ENCODE results near the gene RASA3.
"Not testable (repeated sequence)": the region's sequence is repeated elsewhere in the genome, so short reads cannot be mapped to it uniquely, and the experiment has no call there.

The RASA3 gene

DNA sequence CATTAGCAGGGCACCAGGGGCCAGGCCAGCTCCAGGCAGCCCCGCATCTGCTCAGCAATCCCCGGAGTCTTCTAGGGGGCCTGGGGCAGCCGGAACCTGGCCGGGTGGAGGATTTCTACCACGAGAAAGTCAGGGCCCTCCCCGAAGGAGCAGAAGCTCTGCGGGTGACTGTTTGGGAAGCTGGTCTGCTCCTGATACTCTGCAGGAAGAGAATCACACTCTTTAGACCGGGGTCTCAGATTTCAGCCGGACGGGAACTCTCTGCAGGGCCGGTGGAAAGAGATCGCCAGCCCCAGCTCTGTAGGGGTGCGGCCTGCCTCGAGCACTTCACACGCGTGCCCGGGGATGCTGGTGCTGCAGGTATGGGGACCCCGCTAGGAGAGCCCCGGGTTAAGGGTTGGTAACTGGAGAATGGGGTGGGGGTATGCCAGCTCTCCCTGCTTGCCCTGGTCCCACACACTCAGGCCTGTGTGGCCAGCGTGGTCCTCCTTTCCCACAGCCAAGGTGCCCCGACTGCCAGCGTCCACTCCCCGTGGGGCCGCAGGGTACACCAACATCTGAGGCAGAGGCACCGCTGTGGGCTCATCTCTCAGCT lies 20.1 kb downstream of the RASA3 start:
- no peak for TF ChIP-seq ZNF274 (IDR thresholded peaks at IDR 0.05; ENCODE audit: low read depth, low read length)
- no peak overlapping the region for H3K4me3 ChIP-seq (ENCODE audit: low read length)

DNA sequence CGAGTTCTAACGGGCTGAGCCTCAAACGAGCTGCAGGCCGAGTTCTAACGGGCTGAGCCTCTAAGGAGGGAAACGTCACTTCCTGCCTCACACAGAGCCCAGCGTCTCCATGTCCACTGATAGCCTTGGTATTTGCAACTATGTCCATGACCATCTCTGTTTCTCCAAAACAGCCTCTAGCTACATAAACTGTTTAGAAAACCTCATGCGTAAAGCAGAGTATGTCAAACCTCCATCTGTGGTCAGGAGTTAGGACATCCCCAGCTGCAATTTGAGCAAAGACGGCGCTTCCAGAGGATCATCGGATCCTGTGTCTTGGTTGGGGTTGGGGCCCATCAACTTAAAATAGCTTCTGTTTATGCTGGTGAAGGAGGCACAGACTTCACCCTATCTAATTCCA lies 20.8 kb downstream of the RASA3 start:
- TF ChIP-seq ZNF274 (IDR thresholded peaks at IDR 0.05; ENCODE audit: low read depth, low read length) = no peak
- H3K4me3 ChIP-seq (ENCODE audit: low read length) = no peak overlapping the region

DNA sequence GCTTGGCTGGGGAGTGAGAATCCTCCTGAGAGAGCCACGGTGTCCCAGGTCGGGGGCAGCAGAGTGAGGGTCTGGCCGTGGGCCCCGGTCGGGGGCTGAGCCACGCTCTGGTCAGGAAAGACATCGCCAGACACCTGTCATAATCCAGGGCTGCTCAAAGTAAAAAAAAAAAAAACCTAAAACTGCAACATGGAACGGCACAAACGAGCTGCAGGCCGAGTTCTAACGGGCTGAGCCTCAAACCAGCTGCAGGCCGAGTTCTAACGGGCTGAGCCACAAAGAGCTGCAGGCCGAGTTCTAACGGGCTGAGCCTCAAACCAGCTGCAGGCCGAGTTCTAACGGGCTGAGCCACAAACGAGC lies 21.6 kb downstream of the RASA3 start:
- H3K4me3 ChIP-seq (ENCODE audit: low read length) = not testable (repeated sequence)

DNA sequence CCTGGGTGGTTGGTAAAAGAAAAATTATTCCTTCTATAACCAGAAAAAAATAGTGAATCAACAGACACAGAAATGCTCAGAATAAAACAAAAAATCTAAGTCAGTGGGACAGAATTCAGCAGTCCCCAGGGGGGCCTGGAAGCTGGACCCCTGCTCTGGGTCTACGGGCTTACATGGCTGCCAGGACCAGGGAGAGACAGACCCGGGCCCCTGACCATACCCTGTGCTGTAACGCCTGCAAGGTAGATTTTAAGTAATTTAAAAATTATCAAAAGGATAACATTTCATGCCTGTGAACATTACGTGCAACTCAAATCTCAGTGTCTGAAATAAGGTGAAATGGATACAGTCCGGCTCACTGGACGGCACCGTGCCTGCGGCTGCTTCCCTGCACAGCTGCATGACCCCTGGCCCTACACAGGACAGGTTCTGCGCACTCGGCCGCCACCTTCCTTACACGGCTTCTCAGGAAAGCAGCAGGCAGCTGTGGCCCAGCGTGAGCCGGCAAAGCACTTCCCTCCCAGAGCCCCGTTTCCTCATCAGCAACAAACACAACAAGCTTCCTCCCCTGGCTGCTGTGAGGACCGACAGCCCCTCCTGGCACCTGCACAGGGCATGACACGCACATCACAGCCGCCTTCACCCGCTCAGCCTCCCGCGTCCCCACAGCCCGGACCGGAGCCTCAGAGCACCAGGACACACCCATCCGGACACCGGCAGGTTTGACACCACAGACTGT lies 22.2 kb downstream of the RASA3 start:
- no peak for TF ChIP-seq ZNF274 (IDR thresholded peaks at IDR 0.05; ENCODE audit: low read depth, low read length)
- no peak overlapping the region for H3K4me3 ChIP-seq (ENCODE audit: low read length)

DNA sequence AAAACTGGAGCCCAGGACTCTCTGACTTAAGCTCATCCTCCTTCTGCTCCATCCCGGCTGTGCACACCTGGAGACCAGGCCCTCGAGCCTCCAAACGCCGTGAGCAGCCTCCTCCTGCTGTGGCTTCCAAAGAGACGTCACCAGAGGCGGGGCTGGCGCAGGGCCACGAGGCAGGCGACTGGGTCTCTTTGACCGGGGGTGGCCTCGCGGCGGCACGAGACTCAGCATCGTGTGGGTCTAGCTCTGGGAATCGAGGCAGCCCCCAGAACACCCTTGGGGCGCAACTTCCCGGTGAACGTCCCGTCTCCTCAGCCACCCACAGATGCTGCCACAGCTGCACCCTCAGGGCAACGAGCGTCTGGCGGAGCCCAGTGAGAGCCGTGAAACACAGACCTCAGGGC lies 22.8 kb downstream of the RASA3 start:
- H3K4me3 ChIP-seq (ENCODE audit: low read length) = no peak overlapping the region
- TF ChIP-seq ZNF274 (IDR thresholded peaks at IDR 0.05; ENCODE audit: low read depth, low read length) = no peak

DNA sequence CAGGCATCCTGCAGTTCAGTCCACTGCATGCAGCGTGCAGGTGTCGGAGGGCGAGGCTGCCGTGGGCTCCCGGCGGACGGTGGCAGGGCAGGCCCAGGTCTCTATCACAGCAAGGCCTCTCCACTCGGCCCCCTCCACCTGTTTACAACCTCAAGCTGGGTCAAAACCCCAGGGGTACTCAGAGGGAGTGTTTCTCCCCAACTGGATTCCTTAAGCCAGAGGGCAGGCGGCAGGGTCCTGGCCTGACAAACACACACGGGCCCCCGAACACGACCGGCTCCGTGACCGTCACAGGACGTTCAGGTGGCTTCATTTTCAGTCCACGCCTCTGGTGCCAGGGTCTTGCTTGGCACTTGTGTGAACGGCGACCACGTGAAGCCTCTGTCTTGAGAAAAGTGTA lies 23.5 kb downstream of the RASA3 start:
- TF ChIP-seq ZNF274 (IDR thresholded peaks at IDR 0.05; ENCODE audit: low read depth, low read length) = no peak
- H3K4me3 ChIP-seq (ENCODE audit: low read length) = no peak overlapping the region

DNA sequence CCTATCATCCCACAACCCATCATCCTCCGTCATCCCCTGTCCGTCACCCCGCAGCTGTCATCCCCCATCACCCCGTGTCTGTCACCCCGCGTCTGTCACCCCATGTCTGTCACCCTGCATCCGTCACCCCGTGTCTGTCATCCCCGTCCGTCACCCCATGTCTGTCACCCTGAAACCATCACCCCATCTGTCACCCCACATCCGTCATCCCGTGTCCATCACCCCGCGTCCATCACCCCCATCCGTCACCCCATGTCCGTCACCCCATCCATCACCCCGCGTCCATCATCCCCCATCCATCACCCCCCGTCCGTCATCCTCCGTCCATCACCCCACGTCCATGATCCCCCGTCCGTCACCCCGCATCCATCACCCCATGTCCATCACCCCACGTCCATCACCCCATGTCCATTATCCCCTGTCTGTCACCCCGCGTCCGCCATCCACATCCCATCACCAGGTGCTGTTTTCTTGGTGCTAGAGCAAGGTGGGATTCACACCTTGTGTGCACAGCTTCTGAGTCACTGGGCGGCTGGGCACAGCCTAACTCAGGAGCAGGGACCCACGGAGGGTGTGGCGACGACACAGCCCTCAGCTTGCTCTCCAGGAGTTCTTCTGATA lies 24.2 kb downstream of the RASA3 start:
- TF ChIP-seq ZNF274 (IDR thresholded peaks at IDR 0.05; ENCODE audit: low read depth, low read length) = no peak
- no peak overlapping the region for H3K4me3 ChIP-seq (ENCODE audit: low read length)

DNA sequence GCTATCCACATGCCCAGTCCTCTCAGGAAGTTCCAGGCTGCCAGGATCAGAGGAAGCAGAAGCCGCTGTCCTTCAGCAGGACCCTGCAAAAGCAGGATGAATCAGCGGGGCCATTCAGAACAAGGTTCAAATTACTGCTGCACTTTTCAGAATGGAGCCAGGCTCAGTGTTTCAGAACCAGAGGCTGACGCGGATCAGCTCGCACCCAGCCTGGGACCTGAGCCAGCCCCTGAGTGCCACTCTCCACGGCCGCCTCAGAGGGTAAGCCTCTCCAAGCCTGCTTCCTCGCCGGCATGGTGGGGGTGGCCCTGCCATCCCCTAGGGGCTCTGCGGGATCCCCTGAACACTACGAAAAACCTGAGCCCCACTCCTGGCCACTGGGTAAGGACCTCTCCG lies 24.7 kb downstream of the RASA3 start:
- H3K4me3 ChIP-seq (ENCODE audit: low read length) = no peak overlapping the region

DNA sequence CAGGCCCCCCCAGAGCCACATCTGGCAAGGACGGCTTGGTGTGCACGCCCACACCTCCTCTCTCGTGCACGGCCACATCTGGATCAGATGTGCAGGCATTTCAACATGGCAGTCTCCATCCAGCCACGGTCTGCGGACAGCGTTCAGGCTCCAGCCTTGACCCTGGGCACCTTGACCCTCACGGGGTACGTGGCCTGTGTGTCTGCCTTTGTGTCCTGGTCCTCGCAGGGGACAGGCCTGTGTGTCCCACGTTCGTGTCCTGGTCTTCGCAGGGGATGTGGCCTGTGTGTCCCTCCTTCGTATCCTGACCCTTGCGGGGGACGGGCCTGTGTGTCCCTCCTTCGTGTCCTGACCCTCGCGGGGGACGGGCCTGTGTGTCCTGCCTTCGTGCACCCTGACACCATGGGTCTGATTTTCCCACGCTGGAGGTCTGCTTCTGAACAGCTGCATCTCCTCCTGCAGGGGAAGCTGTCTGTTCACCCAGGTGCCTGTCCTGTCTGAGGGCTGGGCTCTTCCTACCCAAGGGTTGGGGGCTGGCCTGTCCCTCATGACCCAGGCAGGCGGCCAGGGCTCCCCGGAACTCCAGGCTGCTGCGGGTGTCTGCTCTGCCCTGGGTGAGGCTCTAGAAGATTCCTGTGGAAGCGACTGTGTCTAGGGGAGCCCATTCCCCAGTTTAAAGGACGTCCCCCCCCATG lies 25.3 kb downstream of the RASA3 start:
- TF ChIP-seq ZNF274 (IDR thresholded peaks at IDR 0.05; ENCODE audit: low read depth, low read length) = no peak
- H3K4me3 ChIP-seq (ENCODE audit: low read length) = no peak overlapping the region

More for the DNA sequence above, 24.7 kb downstream of the RASA3 start:
- TF ChIP-seq ZNF274 (IDR thresholded peaks at IDR 0.05; ENCODE audit: low read depth, low read length) = no peak

DNA sequence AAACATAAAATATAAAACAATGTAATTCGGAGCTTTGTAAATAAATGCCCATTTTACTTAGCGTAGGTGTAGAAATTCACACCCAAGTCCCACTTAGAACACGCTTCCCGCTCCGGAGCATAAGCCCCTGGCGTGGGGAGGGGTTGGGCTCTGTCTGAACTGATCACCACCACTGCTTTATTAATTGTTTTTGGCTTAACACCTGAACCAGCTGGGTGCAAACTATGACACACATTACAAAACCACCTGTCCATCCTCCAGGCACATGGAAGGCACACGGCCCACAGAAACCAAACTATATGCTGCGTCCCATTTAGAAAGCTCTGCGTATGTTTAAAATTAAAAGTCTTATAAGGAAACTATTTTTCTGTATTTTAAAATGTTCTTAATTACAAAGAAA lies 25.9 kb downstream of the RASA3 start:
- H3K4me3 ChIP-seq (ENCODE audit: low read length) = no peak overlapping the region
- TF ChIP-seq ZNF274 (IDR thresholded peaks at IDR 0.05; ENCODE audit: low read depth, low read length) = no peak

DNA sequence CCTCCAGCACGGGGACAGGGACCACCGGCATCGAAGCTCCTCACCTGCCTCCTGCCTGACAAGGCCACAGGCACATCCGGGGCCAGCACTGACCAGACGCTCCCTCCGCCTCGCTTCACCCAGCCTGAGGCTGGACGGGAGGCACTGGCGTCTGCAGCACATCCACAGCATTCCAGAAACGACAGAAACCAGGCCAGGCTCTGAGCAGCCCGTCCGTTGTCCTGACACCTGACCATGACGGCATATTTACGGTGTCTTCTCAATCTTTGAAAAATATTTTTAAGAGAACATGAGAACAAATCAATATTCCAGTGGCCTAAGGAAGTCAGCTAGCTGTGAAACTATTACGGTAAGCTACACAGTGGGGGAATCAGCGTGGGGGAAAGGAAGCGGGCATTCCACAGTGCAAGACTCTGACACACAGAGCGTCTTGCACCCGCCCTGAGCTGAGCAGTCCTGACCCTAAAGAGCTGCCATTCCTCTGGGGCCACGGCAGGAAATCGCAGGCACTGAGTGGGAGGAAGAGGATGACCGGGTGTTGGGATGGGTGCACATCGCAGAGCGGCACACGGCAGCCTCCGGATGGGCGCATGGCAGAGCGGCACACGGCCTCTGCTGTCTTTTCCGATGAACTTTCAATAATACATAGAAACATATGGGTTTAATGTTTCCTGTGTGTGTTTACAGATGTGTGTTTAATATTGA lies 26.8 kb downstream of the RASA3 start:
- H3K4me3 ChIP-seq (ENCODE audit: low read length) = no peak overlapping the region
- no peak for TF ChIP-seq ZNF274 (IDR thresholded peaks at IDR 0.05; ENCODE audit: low read depth, low read length)

DNA sequence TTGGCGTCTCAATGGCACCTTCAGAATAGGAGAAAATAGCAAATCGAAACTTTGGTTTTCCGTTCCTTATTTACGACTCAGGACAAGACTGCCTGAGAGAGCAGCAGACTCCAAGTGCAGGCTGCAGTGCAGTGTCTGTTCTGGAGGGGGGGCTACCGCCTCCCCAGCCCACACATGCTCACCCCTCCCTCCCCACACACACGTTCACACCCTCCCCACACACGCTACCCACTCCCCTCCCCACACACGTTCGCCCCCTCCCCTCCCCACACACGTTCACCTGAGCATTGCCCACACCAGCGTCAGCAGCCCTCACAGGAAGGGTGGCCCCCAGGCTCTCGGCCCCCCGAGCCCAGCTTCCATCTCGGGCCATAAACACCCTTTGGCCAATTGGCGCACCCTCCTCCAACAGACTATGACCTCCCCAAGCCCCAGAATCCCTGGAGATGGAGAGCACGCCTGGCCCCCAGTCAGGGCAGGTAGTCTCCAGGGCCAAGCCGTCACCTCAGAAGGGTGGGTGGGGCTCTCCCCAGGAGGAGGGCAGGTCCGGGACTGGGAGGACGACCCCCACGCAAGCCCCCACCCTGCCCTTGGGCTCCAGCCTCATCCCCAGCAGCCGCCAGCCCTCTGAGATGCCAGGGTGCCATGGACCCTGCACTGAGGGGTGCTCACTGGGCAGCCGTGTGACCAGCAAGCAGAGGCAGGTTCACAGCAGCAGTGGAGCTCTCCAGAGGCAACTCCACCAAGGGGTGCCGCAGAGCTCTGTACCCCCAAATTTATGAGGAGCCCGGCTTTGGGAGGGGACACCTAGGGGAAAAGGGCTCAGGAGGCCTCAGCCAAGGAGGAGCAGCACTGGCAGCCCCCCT lies 27.5 kb downstream of the RASA3 start:
- no peak overlapping the region for H3K4me3 ChIP-seq (ENCODE audit: low read length)
- TF ChIP-seq ZNF274 (IDR thresholded peaks at IDR 0.05; ENCODE audit: low read depth, low read length) = no peak

DNA sequence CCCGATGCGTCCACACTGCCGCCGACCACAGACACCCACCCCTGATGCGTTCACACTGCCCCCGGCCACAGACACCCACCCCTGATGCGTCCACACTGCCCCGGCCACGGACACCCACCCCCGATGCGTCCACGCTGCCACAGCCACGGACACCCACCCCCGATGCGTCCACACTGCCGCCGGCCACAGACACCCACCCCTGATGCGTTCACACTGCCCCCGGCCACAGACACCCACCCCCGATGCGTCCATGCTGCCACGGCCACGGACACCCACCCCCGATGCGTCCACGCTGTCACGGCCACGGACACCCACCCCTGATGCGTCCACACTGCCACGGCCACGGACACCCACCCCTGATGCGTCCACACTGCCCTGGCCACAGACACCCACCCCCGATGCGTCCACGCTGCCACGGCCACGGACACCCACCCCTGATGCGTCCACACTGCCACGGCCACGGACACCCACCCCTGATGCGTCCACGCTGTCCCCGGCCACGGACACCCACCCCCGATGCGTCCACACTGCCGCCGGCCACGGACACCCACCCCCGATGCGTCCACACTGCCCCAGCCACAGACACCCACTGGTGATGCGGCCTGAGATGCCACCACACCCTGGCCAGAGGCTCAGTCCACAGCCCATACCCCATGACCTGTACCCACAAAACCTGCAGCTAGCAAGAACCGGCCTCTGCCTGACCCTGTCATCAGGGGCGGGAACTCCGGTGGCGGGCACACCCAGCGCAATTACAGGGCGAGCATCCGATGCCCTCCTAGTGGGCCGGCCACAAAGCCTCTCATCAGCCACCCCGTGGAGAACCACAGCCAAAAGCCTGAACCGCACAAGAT lies 28.4 kb downstream of the RASA3 start:
- H3K4me3 ChIP-seq (ENCODE audit: low read length) = no peak overlapping the region
- TF ChIP-seq ZNF274 (IDR thresholded peaks at IDR 0.05; ENCODE audit: low read depth, low read length) = no peak

DNA sequence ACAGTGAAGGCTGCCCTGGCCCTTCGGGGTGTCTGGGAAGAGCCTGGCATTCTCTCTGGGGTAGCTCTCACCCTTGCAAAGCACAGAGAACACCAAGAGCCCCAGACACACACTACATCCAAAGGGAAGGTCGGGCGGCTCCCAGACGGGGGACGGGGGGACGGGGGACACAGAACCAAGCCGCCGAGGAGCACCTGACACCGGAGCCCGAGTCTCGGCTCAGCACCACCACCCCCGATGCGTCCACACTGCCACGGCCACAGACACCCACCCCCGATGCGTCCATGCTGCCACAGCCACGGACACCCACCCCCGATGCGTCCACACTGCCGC lies 29.2 kb downstream of the RASA3 start:
- H3K4me3 ChIP-seq (ENCODE audit: low read length) = not testable (repeated sequence)
